Measurements from ENCODE around the gene SORCS2.
"Not testable (repeated sequence)": the region's sequence is repeated elsewhere in the genome, so short reads cannot be mapped to it uniquely, and the experiment has no call there.

The SORCS2 gene

DNA sequence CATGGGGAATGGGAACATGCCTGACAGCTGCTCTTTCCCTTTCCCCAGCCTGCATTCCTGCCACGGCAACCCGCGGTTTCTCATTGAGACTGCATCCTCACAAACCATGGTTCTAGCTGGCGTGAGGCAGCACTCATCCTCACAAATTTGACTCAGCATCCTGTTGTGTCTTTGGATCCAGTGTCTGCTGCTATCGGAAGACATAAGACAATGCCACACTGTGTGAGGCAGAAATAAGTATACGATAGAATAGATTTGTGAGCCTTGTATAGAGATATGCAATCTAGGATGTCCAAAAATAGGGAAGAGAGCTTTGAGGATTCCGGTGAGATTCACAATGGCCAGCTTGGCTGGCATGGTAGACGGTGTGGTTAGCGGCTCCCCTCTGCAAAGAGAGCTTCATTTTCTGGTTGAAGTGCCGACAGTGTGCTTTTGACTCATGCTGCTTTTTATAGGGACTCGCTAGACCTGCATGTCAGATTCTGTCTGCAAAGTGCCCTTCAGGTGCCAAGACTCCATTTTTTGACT is 403.7 kb downstream of the SORCS2 start:
- TF ChIP-seq CTCF (IDR thresholded peaks at IDR 0.05; ENCODE audit: low read depth, low read length), result no peak
- no peak overlapping the region for H3K4me3 ChIP-seq (ENCODE audit: low read depth, low read length)

DNA sequence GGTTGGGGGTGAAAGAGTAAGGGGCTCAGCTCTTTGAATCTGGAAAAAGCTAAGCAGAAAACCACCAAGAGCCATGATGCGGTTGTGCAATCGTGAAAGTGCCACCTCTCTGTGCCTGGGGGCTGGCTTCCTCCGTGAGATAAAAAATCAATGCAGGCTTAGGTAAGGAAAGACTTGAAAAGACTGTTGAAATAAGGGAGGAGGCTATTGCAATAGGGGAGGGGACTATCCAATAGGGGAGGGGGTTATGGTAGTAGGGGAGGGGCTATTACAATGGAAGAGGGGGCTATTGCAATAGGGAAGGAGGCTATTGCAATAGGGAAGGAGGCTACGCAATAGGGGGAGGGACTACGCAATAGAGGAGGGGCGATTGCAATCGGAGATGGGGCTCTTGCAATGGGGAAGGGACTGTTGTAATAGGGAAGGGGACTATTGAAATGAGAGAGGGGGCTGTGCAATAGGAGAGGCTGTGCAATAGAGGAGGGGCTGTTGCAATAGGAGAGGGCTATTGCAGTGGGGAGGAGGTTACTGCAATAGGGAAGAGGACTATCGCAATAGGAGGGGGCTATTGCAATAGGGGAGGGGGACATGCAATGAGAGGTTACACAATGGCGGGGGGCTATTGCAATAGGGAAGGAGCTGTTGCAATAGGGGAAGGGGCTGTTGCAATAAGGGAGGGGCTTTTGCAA is 404.7 kb downstream of the SORCS2 start:
- H3K4me3 ChIP-seq (ENCODE audit: low read depth, low read length), result no peak overlapping the region
- TF ChIP-seq CTCF (IDR thresholded peaks at IDR 0.05; ENCODE audit: low read depth, low read length), result no peak

- TF ChIP-seq CTCF (IDR thresholded peaks at IDR 0.05; ENCODE audit: low read depth, low read length), result no peak
- H3K4me3 ChIP-seq (ENCODE audit: low read depth, low read length), result no peak overlapping the region
Observed at GRCh38 chr4:7598939-7599790, 406.8 kb downstream of the SORCS2 start.

DNA sequence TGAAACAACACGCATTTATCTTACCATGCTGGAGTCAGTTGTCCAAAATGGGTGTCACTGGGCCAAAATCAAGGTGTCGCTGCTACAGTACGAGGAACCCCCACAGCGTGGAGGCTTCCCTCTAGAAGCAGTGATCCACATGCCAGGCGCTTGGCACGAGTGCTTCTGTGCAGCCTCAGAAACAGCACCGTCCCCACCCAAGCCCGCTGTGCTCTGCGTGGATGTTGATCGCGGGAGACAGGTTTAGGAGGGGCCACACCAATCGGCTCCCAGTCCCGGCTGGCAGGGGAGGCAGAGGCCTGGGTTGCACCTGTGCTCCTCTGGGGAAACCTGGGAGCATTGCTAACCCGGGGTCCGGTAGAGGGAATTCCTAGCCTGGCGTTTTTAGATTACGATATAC is 407.9 kb downstream of the SORCS2 start:
- no peak overlapping the region for H3K4me3 ChIP-seq (ENCODE audit: low read depth, low read length)
- TF ChIP-seq CTCF (IDR thresholded peaks at IDR 0.05; ENCODE audit: low read depth, low read length), result no peak

GRCh38 chr4:7602166-7602565 is 409.8 kb downstream of the SORCS2 start:
- not testable (repeated sequence) for H3K4me3 ChIP-seq (ENCODE audit: low read depth, low read length)

DNA sequence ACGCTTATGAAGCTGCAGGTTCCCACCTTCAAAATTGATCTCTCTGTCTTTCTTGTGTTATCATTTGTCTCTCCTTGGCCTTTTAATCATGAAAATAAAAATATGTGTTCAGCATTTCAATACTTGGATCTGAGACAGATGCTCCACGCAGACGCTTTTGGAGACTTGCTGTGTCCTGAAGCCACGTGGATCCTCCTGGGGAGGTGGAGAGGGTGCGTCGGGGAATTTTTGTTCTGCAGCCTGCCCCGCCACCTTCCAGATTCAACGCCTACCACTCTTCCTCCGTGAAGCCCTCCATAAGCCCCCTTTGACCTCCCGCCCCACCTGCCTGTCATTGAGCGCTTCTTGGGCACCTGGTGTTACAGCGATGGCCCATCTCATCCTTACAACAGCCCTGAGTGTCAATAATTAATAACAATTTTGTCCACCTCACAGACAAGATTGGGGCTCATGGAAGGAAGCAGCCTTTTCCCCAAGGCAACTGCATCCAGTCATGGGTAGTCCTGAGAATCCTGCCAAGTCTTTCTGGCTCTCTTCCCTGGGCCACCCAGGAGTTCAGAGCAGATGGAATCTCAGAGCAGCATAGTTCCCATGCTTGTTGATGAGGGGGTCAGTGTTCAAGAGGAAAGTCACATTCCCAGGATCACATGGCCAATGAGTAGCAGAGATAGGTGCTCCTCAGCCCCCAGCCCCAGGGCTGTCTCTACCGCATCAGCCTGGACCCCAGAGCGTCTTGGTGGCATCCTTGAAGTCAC is 415.0 kb downstream of the SORCS2 start:
- no peak for TF ChIP-seq CTCF (IDR thresholded peaks at IDR 0.05; ENCODE audit: low read depth, low read length)
- H3K4me3 ChIP-seq (ENCODE audit: low read depth, low read length), result no peak overlapping the region

GRCh38 chr4:7608046-7608445 is 415.7 kb downstream of the SORCS2 start:
- no peak overlapping the region for H3K4me3 ChIP-seq (ENCODE audit: low read depth, low read length)
- no peak for TF ChIP-seq CTCF (IDR thresholded peaks at IDR 0.05; ENCODE audit: low read depth, low read length)

Measured in WI38 (cell line).